GM19452 (cell line): ENCODE results near the gene NLRP13.
"Not testable (repeated sequence)": the region's sequence is repeated elsewhere in the genome, so short reads cannot be mapped to it uniquely, and the experiment has no call there.

Source experiments
- ATAC-seq: cut with Tn5 transposase; IDR thresholded peaks from one replicate; pipeline ENCODE4 v1.9.1; 2021; ENCODE audit not compliant: unreplicated experiment

NLRP13 gene

DNA sequence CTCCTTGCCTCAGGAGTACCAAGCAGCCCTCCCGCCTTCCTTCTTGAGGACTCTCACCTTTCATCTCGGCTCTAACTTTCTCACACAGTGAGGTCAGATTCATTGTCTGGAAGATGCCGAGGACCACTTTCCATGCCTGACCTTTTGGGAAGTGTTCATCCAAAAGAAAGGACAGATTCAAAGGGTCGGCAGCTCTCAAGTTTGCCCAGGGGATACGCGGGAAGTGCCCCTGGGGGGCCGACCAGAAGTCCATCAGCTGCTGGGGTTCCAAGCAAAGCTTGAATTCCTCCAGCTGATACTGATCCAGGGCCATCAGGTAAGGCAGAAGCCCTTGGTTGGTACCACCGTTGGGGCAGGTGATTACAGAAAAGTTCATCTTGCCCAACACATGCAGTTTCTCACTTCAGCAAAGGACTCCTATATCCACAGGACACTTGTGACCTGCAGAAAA is at the start of gene NLRP13:
Gene NLRP13 (minus strand): TSS at position 401 of the 451 bp plus-strand sequence. CDS start 25 bp downstream, at position 376.
- no peak for ATAC-seq

- ATAC-seq, result no peak
Measured at GRCh38 chr19:55980415-55980814, 48.3 kb upstream of the NLRP13 start.

- no peak for ATAC-seq
Measured at GRCh38 chr19:55973982-55974381, 41.8 kb upstream of the NLRP13 start.

DNA sequence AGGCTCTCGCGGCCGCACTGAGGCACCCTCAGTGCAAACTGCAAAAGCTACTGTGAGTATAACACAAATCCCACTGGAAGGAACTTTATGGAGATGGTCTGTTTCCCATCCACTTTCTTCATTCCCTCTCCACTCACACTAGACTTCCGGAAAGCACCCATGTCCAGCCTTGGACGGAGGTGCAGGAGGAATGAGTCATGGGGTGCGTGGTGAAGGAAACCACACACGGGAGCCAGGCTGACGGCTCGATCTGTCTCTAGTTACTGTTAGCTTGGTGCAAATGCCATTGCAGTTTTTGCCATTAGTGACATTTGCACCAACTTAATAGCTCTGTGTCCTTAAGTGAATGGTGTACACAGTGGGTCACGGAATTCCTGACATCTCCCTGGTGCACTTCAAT is 30.1 kb upstream of the NLRP13 start:
- no peak for ATAC-seq

GRCh38 chr19:55959996-55960675 is 28.0 kb upstream of the NLRP13 start:
- ATAC-seq, result no peak

- no peak for ATAC-seq
Measured at GRCh38 chr19:55958356-55958755, 26.2 kb upstream of the NLRP13 start.

- no peak for ATAC-seq
Measured at GRCh38 chr19:55956431-55956830, 24.3 kb upstream of the NLRP13 start.

DNA sequence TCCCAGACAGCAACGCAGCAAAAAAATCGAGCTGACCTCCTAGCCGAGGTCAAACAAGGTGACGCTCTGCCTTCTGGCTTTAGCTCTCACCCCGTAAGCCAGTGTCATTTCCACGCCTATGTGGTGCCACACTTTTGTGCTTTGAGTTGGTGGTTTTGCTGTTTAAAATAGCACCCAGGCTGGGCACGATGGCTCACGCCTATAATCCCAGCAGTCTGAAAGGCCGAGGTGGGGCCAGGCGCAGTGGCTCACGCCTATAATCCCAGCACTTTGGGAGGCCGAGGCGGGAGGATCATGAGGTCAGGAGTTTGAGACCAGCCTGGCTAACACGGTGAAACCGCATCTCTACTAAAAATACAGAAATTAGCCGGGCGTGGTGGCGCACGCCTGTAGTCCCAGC is 18.4 kb upstream of the NLRP13 start:
- not testable (repeated sequence) for ATAC-seq

DNA sequence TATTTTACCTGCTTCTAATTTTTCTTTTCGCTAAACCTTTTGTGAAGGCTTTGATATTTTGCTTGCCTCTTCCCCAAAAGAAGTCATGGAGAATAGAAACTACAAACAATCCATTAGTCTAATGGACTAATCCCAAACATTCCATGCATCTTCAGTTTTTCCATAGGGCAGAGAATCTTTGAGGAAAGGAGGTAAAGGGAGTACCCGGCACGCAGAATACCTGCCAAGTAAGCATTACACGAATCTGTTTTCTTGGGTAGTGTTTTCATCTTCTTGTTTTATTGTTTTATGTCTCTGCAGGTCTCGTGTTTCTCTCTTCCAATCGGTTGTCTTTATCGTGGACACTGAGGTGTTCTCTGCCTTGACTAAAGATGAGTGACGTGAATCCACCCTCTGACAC is 15.4 kb upstream of the NLRP13 start, which contains the start of gene NLRP8:
Gene NLRP8 (plus strand): TSS at position 301 of the 400 bp plus-strand sequence.
- ATAC-seq, result no peak

DNA sequence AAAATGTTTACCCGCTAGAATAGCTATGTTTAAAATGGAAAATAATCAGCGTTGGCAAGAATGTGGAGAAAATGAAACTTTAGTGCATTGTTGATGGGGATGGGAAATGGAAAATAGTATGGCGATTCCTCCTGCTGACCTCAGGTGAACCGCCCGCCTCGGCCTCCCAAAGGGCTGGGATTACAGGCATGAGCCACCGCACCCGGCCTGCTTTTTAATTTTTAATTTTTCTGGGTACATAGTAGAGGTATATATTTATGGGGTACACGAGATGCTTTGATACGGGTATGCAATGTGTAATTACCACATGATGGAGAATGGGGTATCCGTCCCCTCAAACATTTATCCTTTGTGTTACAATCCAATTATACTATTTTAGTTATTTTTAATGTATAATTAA is 8.2 kb upstream of the NLRP13 start:
- ATAC-seq, result no peak

GRCh38 chr19:55939206-55939605 is 7.1 kb upstream of the NLRP13 start:
- no peak for ATAC-seq

DNA sequence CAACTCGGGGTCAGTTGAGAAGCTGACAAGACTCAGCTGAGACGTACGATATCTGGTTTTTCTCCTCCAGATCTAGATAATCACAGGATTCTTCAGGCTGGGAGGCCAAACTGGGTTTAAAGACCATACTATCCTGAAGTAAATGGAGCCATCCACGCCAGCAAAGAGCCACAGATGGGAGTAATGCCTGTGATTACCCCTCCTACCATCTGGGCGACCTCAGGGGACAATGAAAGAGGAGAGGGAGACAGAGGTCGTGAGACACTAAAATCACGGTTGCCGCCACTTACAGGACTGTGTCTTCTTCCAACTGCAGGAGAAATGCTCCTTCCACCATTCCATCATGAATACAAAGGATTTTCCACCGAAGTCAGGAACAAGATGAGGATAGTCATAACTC is 3.1 kb upstream of the NLRP13 start:
- no peak for ATAC-seq

DNA sequence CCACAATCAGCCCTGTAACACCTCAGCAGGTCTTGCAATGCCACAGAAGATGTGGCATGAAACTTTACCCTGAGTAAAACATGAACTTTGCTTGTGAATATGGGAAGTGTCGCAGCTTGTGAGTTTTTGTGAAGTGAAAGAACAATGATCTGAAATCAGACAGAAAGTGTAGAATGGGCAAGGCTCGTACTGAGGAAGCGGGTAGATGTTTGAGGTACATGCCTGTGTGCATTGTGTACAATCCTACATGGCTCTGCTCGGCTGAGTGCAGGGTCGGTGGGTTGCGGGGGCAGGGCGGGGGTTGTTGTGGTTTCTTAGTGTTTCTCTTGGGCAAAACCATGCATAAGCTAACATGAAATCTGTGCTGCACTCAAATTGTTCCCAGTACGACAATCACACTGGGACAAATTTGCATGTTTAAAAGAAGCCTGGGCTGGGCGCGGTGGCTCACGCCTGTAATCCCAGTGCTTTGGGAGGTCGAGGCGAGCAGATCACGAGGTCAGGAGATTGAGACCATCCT is 1.1 kb downstream of the NLRP13 start:
- ATAC-seq, result no peak

- not testable (repeated sequence) for ATAC-seq
Measured at GRCh38 chr19:55929258-55929657, 2.9 kb downstream of the NLRP13 start.

DNA sequence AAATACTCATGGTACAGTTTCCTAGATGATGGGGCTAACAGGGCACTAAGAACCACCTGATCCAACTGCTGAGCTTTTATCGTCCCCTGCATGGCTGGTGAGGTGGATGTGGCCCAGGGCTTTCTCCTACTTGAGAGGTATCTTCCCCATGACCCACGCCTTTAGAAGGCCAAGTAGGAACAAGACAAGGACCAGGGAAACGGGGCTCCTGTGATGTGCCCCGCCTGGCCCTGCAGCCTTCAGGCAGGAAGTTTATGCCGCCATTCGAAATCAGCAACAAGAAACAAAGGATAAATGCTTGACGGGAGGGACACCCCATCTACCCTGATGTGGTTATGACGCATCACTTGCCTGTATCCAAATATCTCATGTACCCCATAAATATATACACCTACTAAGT is 4.1 kb downstream of the NLRP13 start:
- no peak for ATAC-seq

DNA sequence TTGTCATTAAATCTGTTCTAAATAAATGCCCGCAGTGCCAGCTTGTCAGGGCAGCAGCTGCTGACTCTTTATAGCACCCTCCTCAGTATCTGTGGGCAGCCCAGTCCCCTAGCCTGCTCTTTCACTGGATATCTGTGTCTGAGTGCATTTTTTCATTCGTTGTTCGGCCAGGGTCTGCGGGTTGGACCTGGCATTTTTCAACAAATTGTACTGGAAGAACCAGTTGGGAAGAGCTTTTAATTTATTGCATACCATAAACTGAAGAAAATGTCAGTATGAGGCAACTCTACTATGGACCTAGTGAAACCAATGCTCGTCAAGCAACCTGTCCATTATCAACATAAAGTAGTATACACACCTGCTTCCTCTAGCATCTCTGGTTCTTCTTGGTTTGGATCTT is 8.6 kb downstream of the NLRP13 start:
- no peak for ATAC-seq

GRCh38 chr19:55913643-55914268 is 18.4 kb downstream of the NLRP13 start:
- no peak for ATAC-seq

GRCh38 chr19:55912916-55913315 is 19.2 kb downstream of the NLRP13 start:
- ATAC-seq, result no peak

GRCh38 chr19:55909801-55910200 is 22.3 kb downstream of the NLRP13 start:
- no peak for ATAC-seq

DNA sequence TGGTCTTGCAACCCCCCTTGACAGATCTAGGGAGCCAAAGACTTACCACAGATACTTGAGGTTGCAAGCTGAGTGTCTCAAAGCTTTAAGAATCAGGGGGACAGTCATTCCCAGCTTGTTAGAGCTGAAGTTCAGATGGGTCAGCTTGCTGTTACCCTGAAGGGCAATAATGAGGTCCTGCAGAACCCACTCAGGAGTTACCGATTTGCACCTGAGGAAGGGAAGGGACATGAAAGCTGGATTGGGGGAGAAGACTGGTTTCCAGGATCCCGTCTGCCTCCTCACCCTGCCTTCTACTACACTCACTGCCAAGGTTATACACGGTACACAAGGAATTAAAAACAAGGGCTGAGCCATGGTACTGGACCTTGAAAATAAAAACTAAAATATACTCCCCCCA is 24.4 kb downstream of the NLRP13 start:
- ATAC-seq, result no peak

- ATAC-seq, result no peak
Measured at GRCh38 chr19:55907286-55907685, 24.9 kb downstream of the NLRP13 start.

DNA sequence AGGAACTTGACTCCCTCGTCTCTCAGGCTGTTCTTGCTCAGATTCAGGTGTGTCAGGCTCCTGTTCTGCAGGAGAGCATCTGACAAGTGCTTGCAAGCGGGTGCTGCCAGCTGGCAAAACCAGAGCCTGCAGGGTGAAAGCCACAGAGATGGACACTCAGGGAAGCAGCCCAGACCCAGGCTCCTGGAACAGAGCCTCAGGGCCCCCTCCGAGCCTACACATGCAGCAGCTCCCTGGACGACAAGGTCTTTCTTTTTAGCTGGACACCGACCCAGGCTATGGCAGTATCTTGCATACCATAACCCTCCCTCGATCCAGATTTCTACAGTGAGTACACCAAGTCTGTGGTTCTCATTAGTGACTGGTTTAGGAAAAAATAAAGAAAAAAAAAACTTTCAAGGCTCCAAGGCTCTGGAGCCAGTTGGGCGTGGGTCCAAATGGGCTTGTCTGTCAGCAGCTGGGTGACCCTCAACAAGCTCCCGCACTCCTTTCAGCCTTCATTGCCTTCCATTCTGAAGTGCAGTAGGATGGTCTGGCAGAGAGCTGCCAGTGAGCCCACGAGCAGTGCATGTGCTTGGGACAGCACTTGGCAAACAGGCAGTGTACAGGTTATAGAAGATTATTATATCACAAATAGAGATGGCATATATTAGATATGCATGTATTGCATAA is 29.9 kb downstream of the NLRP13 start:
- no peak for ATAC-seq
